Body of pancreas (tissue), 4 donors: ENCODE measurements around the gene GZMH. TPM values are rescaled to one million over a fixed set of nuclear protein-coding genes. Genes with fewer than 3 reads are reported as not detected.

Experiments
- ATAC-seq: fragments of 150-250 bp; one replicate; pipeline ENCODE4 v1.9.1; 2016
- DNase-seq, 4 donors: peaks; one replicate each; pipeline ENCODE4 v3.0.0-alpha.2; 2019
- H3K27ac ChIP-seq, 4 donors: fragments of 200-600 bp; sonication (generic); 1 replicate in 3 of 4; 2 replicates in 1 of 4; pipeline versions ENCODE4 v1.5.1 to v1.6.1; 2016 to 2019; ENCODE audit warnings: mild to moderate bottlenecking in 1 of 4, mixed read lengths in 1 of 4, moderate library complexity in 1 of 4
- H3K27me3 ChIP-seq, 2 donors: fragments of 200-600 bp; sonication (generic); one replicate each; pipeline ENCODE4 v1.6.0; 2016; ENCODE audit warnings: mild to moderate bottlenecking in 1 of 2
- H3K36me3 ChIP-seq, 2 donors: fragments of 200-600 bp; sonication (generic); replicated peaks in 1 of 2; 2 replicates each; pipeline ENCODE4 v1.5.1; 2016; ENCODE audit warnings: low read depth in 2 of 2; ENCODE audit not compliant: insufficient read depth in 1 of 2
- H3K4me1 ChIP-seq: fragments of 200-600 bp; sonication (generic); one replicate; pipeline ENCODE4 v1.6.0; 2016
- H3K4me3 ChIP-seq, 2 donors: fragments of 200-600 bp; sonication (generic); 1 replicate in 1 of 2; 2 replicates in 1 of 2; pipeline ENCODE4 v1.5.1; 2016 to 2019
- H3K9me3 ChIP-seq, 3 donors: fragments of 200-600 bp; sonication (generic); 1 replicate in 2 of 3; 2 replicates in 1 of 3; pipeline ENCODE4 v1.5.1; 2016
- POLR2A ChIP-seq, 3 donors: fragments of 450-650 bp; IDR thresholded peaks; one replicate each; pipeline ENCODE4 v1.6.1; 2016; ENCODE audit warnings: antibody characterized with exemption in 3 of 3, mild to moderate bottlenecking in 2 of 3
- WGBS, 2 donors: methylation state at CpG; one replicate each; pipeline ENCODE4 v1.1.5; 2017; 5-methylcytosine and 5-hydroxymethylcytosine counted together
- intact Hi-C: fragments of 100-400 bp; cut with DNase I; formaldehyde crosslinking; loops from one replicate; pipeline ENCODE4 v1.15.1; 2023
- total RNA-seq, 2 donors: library from RNA; depleted of rRNA; stranded (reverse); fragments of >200 nt; gene quantifications; one replicate each; pipeline ENCODE4 v1.1.0, GENCODE V29; 2016
- TF ChIP-seq, protein P1 (sequence below), 7 experiments: fragments of 450-650 bp in 4 of 7; fragments of 200-600 bp in 3 of 7; sonication (generic) in 3 of 7; IDR thresholded peaks; one replicate each; pipeline ENCODE4 v1.5.1; 2016 to 2019; ENCODE audit warnings: antibody characterized with exemption in 7 of 7

Gene GZMH
- total RNA-seq, 2 donors from 2014 or later, result not detected

GRCh38 chr14:24630872-24631477, 21.5 kb upstream of the GZMH start:
- Histone ChIP-seq H3K9me3 (no peaks in the 10 kb centered on the region), H3K27me3 (no peaks in the 10 kb centered on the region), H3K36me3 (no peaks in the 10 kb centered on the region), H3K27ac (peak overlapping the region; percentile 25 to 74 (median 60)), H3K4me1 (peaks cover 16% of the 10 kb centered on the region), H3K4me3 (no peak overlapping the region)
- intact Hi-C loops, result no loop called here
- peak; percentile 35 to 79 (median 76) for DNase-seq
- peak; percentile 87 for ATAC-seq
- 32 to 54% methylated on average over 7 to 10 of the region's 10 CpGs for WGBS, 2 donors
- TF ChIP-seq, protein P1, sequence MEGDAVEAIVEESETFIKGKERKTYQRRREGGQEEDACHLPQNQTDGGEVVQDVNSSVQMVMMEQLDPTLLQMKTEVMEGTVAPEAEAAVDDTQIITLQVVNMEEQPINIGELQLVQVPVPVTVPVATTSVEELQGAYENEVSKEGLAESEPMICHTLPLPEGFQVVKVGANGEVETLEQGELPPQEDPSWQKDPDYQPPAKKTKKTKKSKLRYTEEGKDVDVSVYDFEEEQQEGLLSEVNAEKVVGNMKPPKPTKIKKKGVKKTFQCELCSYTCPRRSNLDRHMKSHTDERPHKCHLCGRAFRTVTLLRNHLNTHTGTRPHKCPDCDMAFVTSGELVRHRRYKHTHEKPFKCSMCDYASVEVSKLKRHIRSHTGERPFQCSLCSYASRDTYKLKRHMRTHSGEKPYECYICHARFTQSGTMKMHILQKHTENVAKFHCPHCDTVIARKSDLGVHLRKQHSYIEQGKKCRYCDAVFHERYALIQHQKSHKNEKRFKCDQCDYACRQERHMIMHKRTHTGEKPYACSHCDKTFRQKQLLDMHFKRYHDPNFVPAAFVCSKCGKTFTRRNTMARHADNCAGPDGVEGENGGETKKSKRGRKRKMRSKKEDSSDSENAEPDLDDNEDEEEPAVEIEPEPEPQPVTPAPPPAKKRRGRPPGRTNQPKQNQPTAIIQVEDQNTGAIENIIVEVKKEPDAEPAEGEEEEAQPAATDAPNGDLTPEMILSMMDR (IDR thresholded peaks at IDR 0.05), result no peak
- no peak for TF ChIP-seq POLR2A (IDR thresholded peaks at IDR 0.05)

DNA sequence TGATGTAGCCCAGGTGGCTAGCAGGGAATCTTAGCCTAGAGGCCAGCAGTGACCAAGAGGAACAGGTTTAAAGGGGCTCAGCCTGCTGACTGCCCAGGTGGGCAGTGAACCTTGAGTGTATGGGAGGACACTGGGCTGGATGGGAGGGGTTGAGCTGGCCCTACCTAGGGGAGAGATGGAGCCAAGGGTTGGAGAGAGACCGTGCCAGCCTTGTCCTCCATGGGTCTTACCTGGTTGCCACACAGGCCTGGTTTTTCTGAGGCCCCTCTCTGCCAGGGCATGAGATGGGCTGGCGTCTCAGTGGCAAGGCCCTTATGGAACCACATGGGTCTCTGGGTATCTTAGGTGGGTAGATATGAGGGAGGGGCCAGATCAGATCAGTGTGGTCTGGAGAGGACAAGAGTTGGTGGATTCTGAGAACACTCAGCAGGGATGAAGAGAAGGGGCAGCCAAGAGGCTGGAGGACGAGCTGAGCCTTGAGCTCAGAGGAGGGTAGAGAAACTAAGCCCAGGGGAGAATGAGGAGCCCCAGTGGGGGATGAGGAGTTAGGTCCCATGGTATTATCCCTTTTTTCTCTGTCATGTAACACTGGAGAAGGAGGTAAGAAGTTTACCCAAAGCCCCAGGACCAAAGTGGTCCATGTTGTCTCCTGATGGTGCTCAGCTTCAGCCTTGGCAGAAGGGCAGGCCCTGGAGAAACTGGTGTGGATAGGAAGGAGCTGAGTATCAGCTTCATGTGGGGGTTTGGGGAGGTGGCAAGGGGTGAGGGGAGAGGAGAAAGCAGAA, 20.8 kb upstream of the GZMH start:
- no peak for TF ChIP-seq POLR2A (IDR thresholded peaks at IDR 0.05)
- TF ChIP-seq, protein P1 (IDR thresholded peaks at IDR 0.05), result no peak
- Histone ChIP-seq H3K27me3 (no peaks in the 10 kb centered on the region), H3K9me3 (no peaks in the 10 kb centered on the region), H3K27ac (peak overlapping the region; percentile 25 to 74 (median 60)), H3K4me1 (peaks cover 16% of the 10 kb centered on the region), H3K4me3 (no peak overlapping the region), H3K36me3 (no peaks in the 10 kb centered on the region)
- WGBS, 2 donors, result 92 to 97% methylated on average over 2 to 3 of the region's 3 CpGs
- intact Hi-C loops, result no loop called here
- ATAC-seq (peak; percentile 4), DNase-seq (no peak)

GRCh38 chr14:24629521-24629920, 20.0 kb upstream of the GZMH start:
- Histone ChIP-seq H3K27ac (no peak overlapping the region), H3K36me3 (no peaks in the 10 kb centered on the region), H3K4me1 (peaks cover 16% of the 10 kb centered on the region), H3K27me3 (no peaks in the 10 kb centered on the region), H3K4me3 (no peak overlapping the region), H3K9me3 (no peaks in the 10 kb centered on the region)
- ATAC-seq (no peak), DNase-seq (no peak)
- WGBS, 2 donors, result 83 to 93% methylated on average over 6 of the region's 6 CpGs
- TF ChIP-seq, protein P1 (IDR thresholded peaks at IDR 0.05), result no peak
- no peak for TF ChIP-seq POLR2A (IDR thresholded peaks at IDR 0.05)
- intact Hi-C loops, result no loop called here

- 79 to 80% methylated on average over 2 of the region's 2 CpGs for WGBS, 2 donors
- no peak for ATAC-seq
- intact Hi-C loops, result no loop called here
- DNase-seq, result no peak
- Histone ChIP-seq H3K9me3 (no peaks in the 10 kb centered on the region), H3K27me3 (no peaks in the 10 kb centered on the region), H3K4me3 (no peak overlapping the region), H3K36me3 (no peaks in the 10 kb centered on the region), H3K4me1 (no peaks in the 10 kb centered on the region), H3K27ac (no peak overlapping the region)
- TF ChIP-seq, protein P1 (IDR thresholded peaks at IDR 0.05), result no peak
- no peak for TF ChIP-seq POLR2A (IDR thresholded peaks at IDR 0.05)
Observed at GRCh38 chr14:24613747-24614146, 4.3 kb upstream of the GZMH start.
